Sigmoid colon (tissue), 7 donors: ENCODE results near the gene PICALM. TPM values are rescaled to one million over a fixed set of nuclear protein-coding genes. Genes with fewer than 3 reads are reported as not detected.

Experiments used
- DNase-seq: peaks from one replicate; pipeline ENCODE4 v3.0.0-alpha.2; 2019
- H3K27ac ChIP-seq, 4 donors: fragments of 200-600 bp; sonication (generic); one replicate each; pipeline ENCODE4 v1.5.1; 2016 to 2019; ENCODE audit warnings: mild to moderate bottlenecking in 1 of 4
- H3K27me3 ChIP-seq, 3 donors: fragments of 200-600 bp; sonication (generic); one replicate each; pipeline ENCODE4 v1.5.1; 2019; ENCODE audit warnings: mild to moderate bottlenecking in 1 of 3
- H3K36me3 ChIP-seq, 4 donors: fragments of 200-600 bp; sonication (generic); one replicate each; pipeline ENCODE4 v1.5.1; 2016 to 2019
- H3K4me1 ChIP-seq, 4 donors: fragments of 200-600 bp; sonication (generic); one replicate each; pipeline ENCODE4 v1.5.1; 2017 to 2019
- H3K4me3 ChIP-seq, 4 donors: fragments of 200-600 bp; sonication (generic); one replicate each; pipeline ENCODE4 v1.5.1; 2017 to 2019; ENCODE audit warnings: mild to moderate bottlenecking in 2 of 4, moderate library complexity in 1 of 4
- H3K9me3 ChIP-seq, 4 donors: fragments of 200-600 bp in 3 of 4; sonication (generic) in 3 of 4; one replicate each; pipeline versions ENCODE4 v1.5.1 to v1.6.1; 2013 to 2019
- EP300 ChIP-seq, 4 donors: sonication (generic); formaldehyde crosslinking; IDR thresholded peaks; one replicate each; pipeline ENCODE4 v1.6.1; 2017; ENCODE audit warnings: antibody characterized with exemption in 4 of 4
- POLR2A ChIP-seq, 2 donors: fragments of 450-650 bp; IDR thresholded peaks; one replicate each; pipeline ENCODE4 v1.6.1; 2016; ENCODE audit warnings: antibody characterized with exemption in 2 of 2, mild to moderate bottlenecking in 2 of 2, moderate library complexity in 2 of 2
- POLR2AphosphoS5 ChIP-seq, 4 donors: sonication (generic); formaldehyde crosslinking; IDR thresholded peaks; one replicate each; pipeline ENCODE4 v1.6.1; 2017; ENCODE audit warnings: antibody characterized with exemption in 4 of 4
- WGBS, 2 donors: extraction: QIAGEN DNeasy Blood & Tissue Kit; methylation state at CpG; one replicate each; pipeline ENCODE4 v1.1.7; 2013; 5-methylcytosine and 5-hydroxymethylcytosine counted together
- intact Hi-C: fragments of 100-400 bp; cut with DNase I; formaldehyde crosslinking; loops from one replicate; pipeline ENCODE4 v1.15.1; 2023
- polyA plus RNA-seq, 3 donors: library from polyadenylated mRNA; stranded (reverse); fragments of 200-250 nt; gene quantifications; one replicate each; pipeline ENCODE4 v1.2.3, GENCODE V29; 2013
- total RNA-seq, 4 donors: library from RNA; depleted of rRNA; stranded (reverse); fragments of >200 nt; gene quantifications; one replicate each; pipeline ENCODE4 v1.1.0, GENCODE V29; 2016
- TF ChIP-seq, protein P1 (sequence below), 4 experiments: fragments of 450-650 bp in 3 of 4; fragments of 200-600 bp in 1 of 4; IDR thresholded peaks; one replicate each; pipeline ENCODE4 v1.5.1; 2016 to 2019; ENCODE audit warnings: antibody characterized with exemption in 4 of 4, mild to moderate bottlenecking in 3 of 4, moderate library complexity in 2 of 4
- donor health status: healthy with polysubstance abuse.
- donor health status: Bipolar disorder and iron deficiency.
- donor health status: healthy.

PICALM gene
- total and polyA plus RNA-seq, 7 donors, result 55.3 to 250 (median 213) TPM

DNA sequence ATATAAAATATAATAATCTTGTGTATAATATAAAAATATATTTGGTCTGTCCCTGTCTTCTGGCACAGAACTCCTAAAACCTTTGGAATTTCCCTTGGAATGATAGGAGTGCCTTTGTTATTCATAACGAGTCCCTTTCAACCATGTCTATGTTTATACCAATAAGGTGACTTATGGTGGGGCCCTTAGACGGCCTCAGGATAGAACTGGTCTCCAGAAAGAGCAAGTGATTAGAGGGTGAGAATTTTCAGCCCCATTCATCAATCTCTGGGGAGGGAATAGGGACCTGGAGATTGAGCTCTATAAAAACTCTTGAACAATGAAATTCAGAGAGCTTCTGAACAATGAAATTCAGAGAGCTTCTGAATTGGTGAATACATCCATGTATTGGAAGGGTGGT, 18.4 kb upstream of the PICALM start:
- DNase-seq, result no peak
- no peaks in the 10 kb centered on the region for H3K36me3 ChIP-seq
- WGBS, 2 donors, result 81 to 84% methylated on average over 2 of the region's 2 CpGs
- intact Hi-C loops, result no loop called here
- H3K4me3 ChIP-seq, result no peak overlapping the region
- H3K4me1 ChIP-seq, result peaks cover 0 to 14% (median 11%) of the 10 kb centered on the region in 4 donors
- no peaks in the 10 kb centered on the region for H3K9me3 ChIP-seq
- TF ChIP-seq, protein P1, sequence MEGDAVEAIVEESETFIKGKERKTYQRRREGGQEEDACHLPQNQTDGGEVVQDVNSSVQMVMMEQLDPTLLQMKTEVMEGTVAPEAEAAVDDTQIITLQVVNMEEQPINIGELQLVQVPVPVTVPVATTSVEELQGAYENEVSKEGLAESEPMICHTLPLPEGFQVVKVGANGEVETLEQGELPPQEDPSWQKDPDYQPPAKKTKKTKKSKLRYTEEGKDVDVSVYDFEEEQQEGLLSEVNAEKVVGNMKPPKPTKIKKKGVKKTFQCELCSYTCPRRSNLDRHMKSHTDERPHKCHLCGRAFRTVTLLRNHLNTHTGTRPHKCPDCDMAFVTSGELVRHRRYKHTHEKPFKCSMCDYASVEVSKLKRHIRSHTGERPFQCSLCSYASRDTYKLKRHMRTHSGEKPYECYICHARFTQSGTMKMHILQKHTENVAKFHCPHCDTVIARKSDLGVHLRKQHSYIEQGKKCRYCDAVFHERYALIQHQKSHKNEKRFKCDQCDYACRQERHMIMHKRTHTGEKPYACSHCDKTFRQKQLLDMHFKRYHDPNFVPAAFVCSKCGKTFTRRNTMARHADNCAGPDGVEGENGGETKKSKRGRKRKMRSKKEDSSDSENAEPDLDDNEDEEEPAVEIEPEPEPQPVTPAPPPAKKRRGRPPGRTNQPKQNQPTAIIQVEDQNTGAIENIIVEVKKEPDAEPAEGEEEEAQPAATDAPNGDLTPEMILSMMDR (IDR thresholded peaks at IDR 0.05), result no peak
- no peak for TF ChIP-seq EP300 (IDR thresholded peaks at IDR 0.05)
- no peak for TF ChIP-seq POLR2A (IDR thresholded peaks at IDR 0.05)
- TF ChIP-seq POLR2AphosphoS5 (IDR thresholded peaks at IDR 0.05), result no peak
- H3K27ac ChIP-seq, result no peak overlapping the region
- no peaks in the 10 kb centered on the region for H3K27me3 ChIP-seq

DNA sequence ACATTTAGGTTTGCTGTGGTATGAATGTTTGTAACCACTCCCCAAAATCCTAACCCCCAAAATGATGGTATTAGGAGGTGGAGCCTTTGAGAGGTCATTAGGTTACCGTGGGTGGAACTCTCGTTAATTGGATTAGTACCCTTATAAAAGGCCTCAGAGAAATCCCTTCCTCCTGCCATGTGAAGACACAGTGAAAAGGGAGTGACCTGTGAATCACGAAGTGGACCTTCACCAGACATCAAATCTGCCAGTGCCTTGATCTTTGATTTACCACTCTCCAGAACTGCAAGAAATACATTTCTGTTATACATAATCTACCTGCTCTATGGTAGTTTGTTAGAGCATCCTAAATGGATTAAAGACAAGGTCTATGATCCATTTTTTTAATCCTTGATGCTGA, 12.6 kb upstream of the PICALM start:
- WGBS, 2 donors, result 76 to 83% methylated on average over 3 of the region's 3 CpGs
- TF ChIP-seq, protein P1 (IDR thresholded peaks at IDR 0.05), result no peak
- TF ChIP-seq EP300 (IDR thresholded peaks at IDR 0.05), result no peak
- TF ChIP-seq POLR2A (IDR thresholded peaks at IDR 0.05), result no peak
- no peak for TF ChIP-seq POLR2AphosphoS5 (IDR thresholded peaks at IDR 0.05)
- no peaks in the 10 kb centered on the region for H3K27me3 ChIP-seq
- H3K27ac ChIP-seq, result no peak overlapping the region
- H3K4me1 ChIP-seq, result no peaks in the 10 kb centered on the region
- no peak overlapping the region for H3K4me3 ChIP-seq
- H3K36me3 ChIP-seq, result no peaks in the 10 kb centered on the region
- DNase-seq, result no peak
- intact Hi-C loops, result no loop called here
- no peaks in the 10 kb centered on the region for H3K9me3 ChIP-seq

DNA sequence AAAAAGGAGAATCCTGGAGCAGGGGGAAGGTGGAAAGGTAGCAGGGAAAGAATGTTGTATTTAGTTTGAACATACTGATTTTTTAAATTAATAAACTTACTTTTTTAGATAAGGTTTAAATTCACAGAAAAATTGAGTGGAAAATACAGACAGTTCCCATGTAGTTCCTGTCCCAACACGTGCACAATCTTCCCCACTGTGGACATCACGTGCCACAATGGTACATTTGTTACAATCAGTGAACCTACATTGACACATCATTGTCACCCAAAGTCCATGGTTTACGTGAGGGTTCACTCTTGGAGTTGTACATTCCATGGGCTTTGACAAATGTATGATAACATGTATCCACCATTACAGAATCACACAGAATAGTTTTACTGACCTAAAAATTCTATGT, 10.5 kb upstream of the PICALM start:
- TF ChIP-seq, protein P1 (IDR thresholded peaks at IDR 0.05), result no peak
- TF ChIP-seq POLR2A (IDR thresholded peaks at IDR 0.05) (no peak), POLR2AphosphoS5 (IDR thresholded peaks at IDR 0.05) (no peak), EP300 (IDR thresholded peaks at IDR 0.05) (no peak)
- Histone ChIP-seq H3K4me3 (no peak overlapping the region), H3K9me3 (no peaks in the 10 kb centered on the region), H3K36me3 (no peaks in the 10 kb centered on the region), H3K27ac (no peak overlapping the region), H3K27me3 (no peaks in the 10 kb centered on the region), H3K4me1 (no peaks in the 10 kb centered on the region)
- intact Hi-C loops, result no loop called here
- WGBS, 2 donors, result 89 to 91% methylated on average over 3 of the region's 3 CpGs
- DNase-seq, result no peak

DNA sequence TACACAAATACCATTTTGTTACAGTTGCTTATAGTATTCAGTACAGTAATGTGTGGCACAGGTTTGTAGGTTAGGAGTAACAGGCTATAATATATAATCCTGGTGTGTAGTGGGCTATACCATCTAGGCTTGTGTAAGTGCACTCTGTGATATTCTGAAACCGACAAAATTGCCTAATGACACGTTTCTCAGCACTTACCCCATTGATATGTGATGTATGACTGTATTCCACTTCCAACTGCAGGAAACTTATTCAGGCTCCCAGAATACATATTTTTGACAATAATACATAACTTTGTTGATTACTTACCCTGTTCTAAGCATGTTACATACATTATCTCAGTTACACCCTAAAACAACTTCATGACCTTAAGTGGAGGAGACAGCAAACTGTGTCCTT, 5.1 kb upstream of the PICALM start:
- Histone ChIP-seq H3K9me3 (no peaks in the 10 kb centered on the region), H3K27me3 (no peaks in the 10 kb centered on the region), H3K4me3 (no peak overlapping the region), H3K36me3 (no peaks in the 10 kb centered on the region), H3K4me1 (peaks cover 0 to 16% (median 6%) of the 10 kb centered on the region in 4 donors), H3K27ac (no peak overlapping the region)
- WGBS, 2 donors, result 92 to 93% methylated on average over 2 of the region's 2 CpGs
- DNase-seq, result no peak
- TF ChIP-seq POLR2AphosphoS5 (IDR thresholded peaks at IDR 0.05) (no peak), POLR2A (IDR thresholded peaks at IDR 0.05) (no peak), EP300 (IDR thresholded peaks at IDR 0.05) (no peak)
- TF ChIP-seq, protein P1 (IDR thresholded peaks at IDR 0.05), result no peak
- intact Hi-C loops, result no loop called here

DNA sequence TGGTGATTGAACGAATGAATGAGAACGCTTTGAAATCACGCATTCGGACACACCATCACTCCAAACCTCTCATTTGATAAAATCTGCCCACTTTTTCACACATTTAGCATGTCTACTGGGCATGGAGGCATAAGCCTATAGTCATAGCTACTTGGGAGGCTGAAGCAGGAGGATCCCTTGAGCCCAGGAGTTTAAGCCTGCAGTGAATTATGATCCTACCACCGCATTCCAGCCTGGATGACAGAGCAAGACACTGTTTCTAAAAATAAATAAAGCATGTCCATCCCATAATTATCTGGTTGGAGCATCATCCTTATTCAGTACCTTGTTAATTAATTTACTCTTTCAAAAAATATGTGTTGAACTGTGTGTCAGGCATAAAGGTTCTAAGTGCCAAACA, 3.3 kb upstream of the PICALM start:
- DNase-seq, result no peak
- Histone ChIP-seq H3K27ac (no peak overlapping the region), H3K27me3 (no peaks in the 10 kb centered on the region), H3K4me1 (peaks cover 0 to 16% (median 6%) of the 10 kb centered on the region in 4 donors), H3K9me3 (no peaks in the 10 kb centered on the region), H3K36me3 (no peaks in the 10 kb centered on the region), H3K4me3 (no peak overlapping the region)
- intact Hi-C loops, result no loop called here
- TF ChIP-seq EP300 (IDR thresholded peaks at IDR 0.05) (no peak), POLR2A (IDR thresholded peaks at IDR 0.05) (no peak), POLR2AphosphoS5 (IDR thresholded peaks at IDR 0.05) (no peak)
- TF ChIP-seq, protein P1 (IDR thresholded peaks at IDR 0.05), result no peak
- WGBS, 2 donors, result 96 to 97% methylated on average over 5 of the region's 5 CpGs
